Endothelial cell of umbilical vein (primary cell): ENCODE measurements around the gene CA5A. TPM values are rescaled to one million over a fixed set of nuclear protein-coding genes. Genes with fewer than 3 reads are reported as not detected.

ENCODE experiments used
- BruUV-seq: library from RNA; stranded (reverse); fragments of 400-500 nt; replicated peaks from 2 replicates; lab custom pipeline; 2021; lab: Mats Ljungman, UMichigan
- CTCF ChIA-PET: fragments of 300-600, 350-600 bp; sonication (Branson Sonifier 250); formaldehyde crosslinking; loops from one replicate; lab custom pipeline; 2021; ENCODE audit warnings: antibody characterized with exemption, inconsistent platforms; lab: Charles Lee
- POLR2A ChIA-PET: fragments of 300-600, 350-600 bp; sonication (Branson Sonifier 250); formaldehyde crosslinking; loops from one replicate; lab custom pipeline; 2021; ENCODE audit warnings: antibody characterized with exemption, inconsistent platforms; lab: Charles Lee
- DNase-seq: peaks from one replicate; pipeline ENCODE4 v3.0.0-alpha.2; 2011; ENCODE audit warnings: low read depth, low spot score
- FAIRE-seq: peaks from 2 replicates; lab custom pipeline; 2011; peaks lifted over from hg19 to GRCh38; lab: Jason Lieb, UNC
- H2AFZ ChIP-seq: 2 replicates; pipeline ENCODE4 v1.6.0; 2012; ENCODE audit warnings: low read depth, low read length, control low read depth, inconsistent platforms
- H3K27ac ChIP-seq: 2 replicates; pipeline ENCODE4 v1.5.1; 2011; ENCODE audit warnings: low read depth, mild to moderate bottlenecking, control low read depth, low read length, moderate library complexity; ENCODE audit not compliant: insufficient read depth
- H3K27me3 ChIP-seq, 2 experiments: 2 replicates each; pipeline versions ENCODE4 v1.6.0 to v1.6.1; 2011; ENCODE audit warnings: low read length in 2 of 2, mixed read lengths in 1 of 2; ENCODE audit not compliant: control insufficient read depth in 2 of 2, insufficient read depth in 2 of 2
- H3K36me3 ChIP-seq, 2 experiments: 2 replicates in 1 of 2; 3 replicates in 1 of 2; pipeline ENCODE4 v1.5.1; 2011; ENCODE audit warnings: low read length in 2 of 2, mild to moderate bottlenecking in 1 of 2, moderate library complexity in 1 of 2; ENCODE audit not compliant: control insufficient read depth in 2 of 2, insufficient read depth in 2 of 2; ENCODE audit errors: extremely low read depth in 1 of 2
- H3K4me1 ChIP-seq: 3 replicates; pipeline ENCODE4 v1.5.1; 2011; ENCODE audit warnings: mild to moderate bottlenecking, low read length; ENCODE audit not compliant: control insufficient read depth, insufficient read depth; ENCODE audit errors: extremely low read depth
- H3K4me2 ChIP-seq: 2 replicates; pipeline ENCODE4 v1.6.1; 2011; ENCODE audit warnings: low read length, control low read depth, mixed read lengths; ENCODE audit not compliant: insufficient read depth
- H3K4me3 ChIP-seq, 3 experiments: fragments of 200-600 bp in 1 of 3; sonication (generic), shearing (Covaris generic) in 1 of 3; replicated peaks in 1 of 3; 2 replicates each; pipeline ENCODE4 v1.5.1; 2011 to 2016; ENCODE audit warnings: control low read depth in 3 of 3, low read length in 3 of 3, mild to moderate bottlenecking in 2 of 3, inconsistent platforms in 1 of 3, low read depth in 1 of 3, moderate library complexity in 1 of 3; ENCODE audit not compliant: insufficient read depth in 1 of 3
- H3K79me2 ChIP-seq: 2 replicates; pipeline ENCODE4 v1.6.0; 2012; ENCODE audit warnings: low read length, inconsistent platforms; ENCODE audit not compliant: control insufficient read depth, insufficient read depth
- H3K9ac ChIP-seq: replicated peaks from 2 replicates; pipeline ENCODE3; 2011; ENCODE audit warnings: low read length, control low read depth; ENCODE audit not compliant: insufficient read depth; ENCODE audit errors: extremely low read depth
- H3K9me1 ChIP-seq: replicated peaks from 3 replicates; pipeline ENCODE4 v1.6.0; 2011; ENCODE audit warnings: mild to moderate bottlenecking, low read length; ENCODE audit not compliant: control insufficient read depth, insufficient read depth; ENCODE audit errors: extremely low read depth
- H3K9me3 ChIP-seq: replicated peaks from 2 replicates; pipeline ENCODE4 v1.5.1; 2012; ENCODE audit warnings: low read length, inconsistent platforms; ENCODE audit not compliant: control insufficient read depth, insufficient read depth
- H4K20me1 ChIP-seq: replicated peaks from 2 replicates; pipeline ENCODE3; 2011; ENCODE audit warnings: mild to moderate bottlenecking, low read length; ENCODE audit not compliant: control insufficient read depth, insufficient read depth; ENCODE audit errors: extremely low read depth
- CTCF ChIP-seq, 2 donors: IDR thresholded peaks; 1 replicate in 1 of 2; 2 replicates in 1 of 2; pipeline ENCODE4 v1.5.1; 2011; ENCODE audit warnings: low read length in 2 of 2, mild to moderate bottlenecking in 2 of 2, moderate library complexity in 2 of 2, control low read depth in 1 of 2, inconsistent platforms in 1 of 2, low read depth in 1 of 2; ENCODE audit not compliant: insufficient read depth in 1 of 2; ENCODE audit errors: extremely low read depth in 1 of 2
- EZH2 ChIP-seq: IDR thresholded peaks from 2 replicates; pipeline ENCODE4 v1.6.1; 2012; ENCODE audit warnings: borderline replicate concordance, low read depth, mild to moderate bottlenecking, moderate library complexity, low read length, inconsistent platforms; ENCODE audit not compliant: severe bottlenecking
- FOS ChIP-seq: IDR thresholded peaks from 2 replicates; pipeline ENCODE4 v1.6.1; 2011; ENCODE audit warnings: mild to moderate bottlenecking, low read length, moderate library complexity, borderline replicate concordance; ENCODE audit not compliant: insufficient read depth
- GATA2 ChIP-seq: IDR thresholded peaks from 2 replicates; pipeline ENCODE4 v1.7.0; 2011; ENCODE audit warnings: low read depth, mild to moderate bottlenecking, moderate library complexity, mixed read lengths, low read length; ENCODE audit not compliant: insufficient read length, insufficient read depth
- JUN ChIP-seq: IDR thresholded peaks from 2 replicates; pipeline ENCODE4 v1.6.1; 2011; ENCODE audit warnings: borderline replicate concordance, low read depth; ENCODE audit not compliant: insufficient read length, insufficient read depth
- MYC ChIP-seq: IDR thresholded peaks from one replicate; pipeline ENCODE4 v1.6.1; 2011; ENCODE audit warnings: mild to moderate bottlenecking, low read depth, low read length
- POLR2A ChIP-seq: IDR thresholded peaks from 2 replicates; pipeline ENCODE4 v1.6.1; 2012; ENCODE audit warnings: low read depth, mild to moderate bottlenecking, control low read depth, low read length
- POLR2AphosphoS5 ChIP-seq: IDR thresholded peaks from 2 replicates; pipeline ENCODE4 v1.6.1; 2012; ENCODE audit warnings: low read depth, mild to moderate bottlenecking, control low read depth, low read length, moderate library complexity; ENCODE audit not compliant: insufficient read depth
- dilution Hi-C: fragments of 300-500 bp; cut with MboI; formaldehyde crosslinking; loops from one replicate; pipeline ENCODE4 v1.15.0; 2019; ENCODE audit warnings: low sequenced_read_pairs; ENCODE audit not compliant: extremely low pct_ligation_motif_present
- intact Hi-C: fragments of 100-400 bp; cut with micrococcal nuclease; formaldehyde crosslinking; loops from one replicate; pipeline ENCODE4 v1.10.0; 2022
- polyA plus RNA-seq, 4 experiments: library from polyadenylated mRNA; depleted of rRNA in 3 of 4; stranded (reverse) in 3 of 4; unstranded in 1 of 4; fragments of >200 nt; gene quantifications; 2 replicates each; pipeline versions ENCODE4 v1.2.1 to v1.2.3, GENCODE V29; 2011 to 2012; ENCODE audit warnings: missing spikeins in 1 of 4
- total RNA-seq: library from RNA; stranded (reverse); gene quantifications from 2 replicates; pipeline ENCODE4 v1.2.3, GENCODE V29; 2021
- TF ChIP-seq, protein P1 (sequence below): IDR thresholded peaks from 2 replicates; pipeline ENCODE4 v1.6.1; 2011; ENCODE audit not compliant: insufficient read depth, insufficient read length

CA5A gene
- total and polyA plus RNA-seq, 2 donors (not counting 3 experiments of a cell fraction or from before 2014, with no cell fraction given), result not detected

DNA sequence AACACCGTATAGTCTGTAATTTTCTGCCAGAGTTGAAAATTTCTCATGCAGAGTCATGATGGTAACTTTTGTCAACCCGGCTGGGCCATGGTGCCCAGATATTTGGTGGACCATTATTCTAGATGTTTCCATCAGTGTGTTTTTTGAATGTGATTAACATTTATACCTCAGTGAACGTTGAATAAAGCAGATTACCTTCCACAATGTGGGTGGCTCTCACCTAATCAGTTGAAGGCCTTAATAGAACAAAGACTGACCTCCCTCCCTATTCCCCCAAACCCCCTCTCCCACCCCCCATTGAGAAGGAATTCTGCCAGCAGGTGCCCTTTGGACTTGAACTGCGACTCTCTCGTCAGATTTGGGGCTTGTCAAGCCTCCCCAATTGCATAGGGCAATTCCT is 6.4 kb upstream of the CA5A start:
- Histone ChIP-seq H3K4me3 (no peak overlapping the region), H3K9me1 (no peaks in the 10 kb centered on the region), H3K36me3 (no peaks in the 10 kb centered on the region), H3K9ac (no peak overlapping the region), H3K9me3 (no peaks in the 10 kb centered on the region), H3K79me2 (no peaks in the 10 kb centered on the region), H2AFZ (no peak overlapping the region), H3K4me2 (no peak overlapping the region), H3K4me1 (no peaks in the 10 kb centered on the region), H3K27me3 (peaks cover 0 to 1% of the 10 kb centered on the region in 2 experiments), H4K20me1 (no peaks in the 10 kb centered on the region), H3K27ac (no peak overlapping the region)
- intact Hi-C loops (no loop called here), dilution Hi-C loops (no loop called here)
- CTCF ChIA-PET, result no interaction called here
- POLR2A ChIA-PET, result no interaction called here
- DNase-seq, result no peak
- no peak for FAIRE-seq
- TF ChIP-seq POLR2AphosphoS5, result no peak
- TF ChIP-seq CTCF (IDR thresholded peaks at IDR 0.05; ENCODE audit: extremely low read depth in 1 of 2, insufficient read depth in 1 of 2, low read depth in 1 of 2, low read length in 2 of 2), result no peak
- TF ChIP-seq GATA2, result no peak
- TF ChIP-seq FOS, result no peak
- no peak for TF ChIP-seq POLR2A
- TF ChIP-seq JUN, result no peak
- no peak for TF ChIP-seq EZH2
- TF ChIP-seq MYC, result no peak
- TF ChIP-seq, protein P1, sequence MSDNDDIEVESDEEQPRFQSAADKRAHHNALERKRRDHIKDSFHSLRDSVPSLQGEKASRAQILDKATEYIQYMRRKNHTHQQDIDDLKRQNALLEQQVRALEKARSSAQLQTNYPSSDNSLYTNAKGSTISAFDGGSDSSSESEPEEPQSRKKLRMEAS, result no peak
- BruUV-seq, result no TSS peak
